GM18505 (cell line): Measurements from ENCODE around the gene RTTN.
A peak's percentile ranks its signal among the peaks of the same experiment; 100 is the strongest.

Source experiments
- ATAC-seq: cut with Tn5 transposase; IDR thresholded peaks from one replicate; pipeline ENCODE4 v1.9.1; 2021; ENCODE audit not compliant: unreplicated experiment
- POLR2A ChIP-seq: IDR thresholded peaks from 4 replicates; pipeline ENCODE4 v1.6.1; 2011; ENCODE audit warnings: borderline replicate concordance; ENCODE audit not compliant: insufficient read depth, insufficient read length; ENCODE audit errors: extremely low read depth

RTTN gene

GRCh38 chr18:70188113-70188512 is 17.4 kb downstream of the RTTN start:
- no peak for ATAC-seq
- TF ChIP-seq POLR2A = no peak

- no peak for ATAC-seq
- TF ChIP-seq POLR2A = no peak
Measured at GRCh38 chr18:70183441-70183840, 22.0 kb downstream of the RTTN start.

- ATAC-seq = no peak
- TF ChIP-seq POLR2A = no peak
Measured at GRCh38 chr18:70182548-70182947, 22.9 kb downstream of the RTTN start.

GRCh38 chr18:70181725-70182124 is 23.8 kb downstream of the RTTN start:
- ATAC-seq = no peak
- TF ChIP-seq POLR2A = no peak

- no peak for ATAC-seq
- no peak for TF ChIP-seq POLR2A
Measured at GRCh38 chr18:70181015-70181414, 24.5 kb downstream of the RTTN start.

- no peak for ATAC-seq
- TF ChIP-seq POLR2A = no peak
Measured at GRCh38 chr18:70176537-70176936, 28.9 kb downstream of the RTTN start.

- no peak for TF ChIP-seq POLR2A
- ATAC-seq = no peak
Measured at GRCh38 chr18:70175216-70175615, 30.3 kb downstream of the RTTN start.

- no peak for TF ChIP-seq POLR2A
- ATAC-seq = no peak
Measured at GRCh38 chr18:70172225-70172624, 33.3 kb downstream of the RTTN start.

- no peak for ATAC-seq
- TF ChIP-seq POLR2A = no peak
Measured at GRCh38 chr18:70169747-70170146, 35.7 kb downstream of the RTTN start.

- no peak for ATAC-seq
Measured at GRCh38 chr18:70166668-70167067, 38.8 kb downstream of the RTTN start.

GRCh38 chr18:70165936-70166335 is 39.6 kb downstream of the RTTN start:
- no peak for TF ChIP-seq POLR2A
- ATAC-seq = peak; percentile 61

More at GRCh38 chr18:70166668-70167067, 38.8 kb downstream of the RTTN start:
- TF ChIP-seq POLR2A = no peak

GRCh38 chr18:70160073-70160678 is 45.3 kb downstream of the RTTN start:
- no peak for ATAC-seq
- no peak for TF ChIP-seq POLR2A

- no peak for TF ChIP-seq POLR2A
- ATAC-seq = peak; percentile 63
Measured at GRCh38 chr18:70158992-70159717, 46.3 kb downstream of the RTTN start.

- no peak for TF ChIP-seq POLR2A
- no peak for ATAC-seq
Measured at GRCh38 chr18:70156886-70157285, 48.6 kb downstream of the RTTN start.

GRCh38 chr18:70154591-70155194 is 50.8 kb downstream of the RTTN start:
- no peak for TF ChIP-seq POLR2A
- no peak for ATAC-seq

- no peak for TF ChIP-seq POLR2A
- ATAC-seq = no peak
Measured at GRCh38 chr18:70151614-70152013, 53.9 kb downstream of the RTTN start.
